OCI-LY3 (cell line): ENCODE measurements around the gene ADRA2B.

Experiments
- EZH2phosphoT487 ChIP-seq: fragments of 200-600 bp; shearing (Covaris generic); IDR thresholded peaks from 2 replicates; pipeline ENCODE4 v1.6.1; 2018; ENCODE audit warnings: antibody characterized with exemption, mixed run types, low read depth
- TF ChIP-seq, protein P1 (sequence below): fragments of 200-600, 300-600 bp; sonication (generic); IDR thresholded peaks from 2 replicates; pipeline ENCODE4 v1.5.1; 2014; ENCODE audit warnings: antibody characterized with exemption, low read length, low read depth

DNA sequence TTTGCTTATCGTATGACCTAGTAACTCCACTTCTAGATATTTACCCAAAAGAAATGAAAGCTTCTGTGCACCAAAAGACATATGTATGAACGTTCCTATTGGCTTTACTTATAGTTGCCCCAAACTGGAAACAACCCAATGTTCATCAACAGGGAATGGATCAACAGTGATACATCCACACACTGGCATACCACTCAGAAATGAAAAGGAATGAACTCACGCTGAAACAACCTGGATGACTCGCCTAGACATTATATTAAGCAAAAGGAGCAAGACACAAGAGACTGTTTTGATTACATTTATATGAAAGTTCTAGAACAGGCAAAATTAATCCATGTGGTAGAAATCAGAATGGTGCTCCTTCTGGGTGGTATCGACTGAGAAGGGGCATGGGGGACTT is 18.9 kb downstream of the ADRA2B start:
- TF ChIP-seq, protein P1, sequence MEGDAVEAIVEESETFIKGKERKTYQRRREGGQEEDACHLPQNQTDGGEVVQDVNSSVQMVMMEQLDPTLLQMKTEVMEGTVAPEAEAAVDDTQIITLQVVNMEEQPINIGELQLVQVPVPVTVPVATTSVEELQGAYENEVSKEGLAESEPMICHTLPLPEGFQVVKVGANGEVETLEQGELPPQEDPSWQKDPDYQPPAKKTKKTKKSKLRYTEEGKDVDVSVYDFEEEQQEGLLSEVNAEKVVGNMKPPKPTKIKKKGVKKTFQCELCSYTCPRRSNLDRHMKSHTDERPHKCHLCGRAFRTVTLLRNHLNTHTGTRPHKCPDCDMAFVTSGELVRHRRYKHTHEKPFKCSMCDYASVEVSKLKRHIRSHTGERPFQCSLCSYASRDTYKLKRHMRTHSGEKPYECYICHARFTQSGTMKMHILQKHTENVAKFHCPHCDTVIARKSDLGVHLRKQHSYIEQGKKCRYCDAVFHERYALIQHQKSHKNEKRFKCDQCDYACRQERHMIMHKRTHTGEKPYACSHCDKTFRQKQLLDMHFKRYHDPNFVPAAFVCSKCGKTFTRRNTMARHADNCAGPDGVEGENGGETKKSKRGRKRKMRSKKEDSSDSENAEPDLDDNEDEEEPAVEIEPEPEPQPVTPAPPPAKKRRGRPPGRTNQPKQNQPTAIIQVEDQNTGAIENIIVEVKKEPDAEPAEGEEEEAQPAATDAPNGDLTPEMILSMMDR: no peak
- no peak for TF ChIP-seq EZH2phosphoT487
